GM23338 (cell line): ENCODE data around the gene SUV39H2.

ENCODE experiments used
- CREB1 ChIP-seq: fragments of 250-450 bp; sonication (Bioruptor Pico); IDR thresholded peaks from 2 replicates; pipeline ENCODE4 v1.5.0; 2020; ENCODE audit warnings: low read depth, mild to moderate bottlenecking, moderate library complexity
- CTCF ChIP-seq, 2 experiments: fragments of 200-600 bp in 1 of 2; sonication (generic) in 1 of 2; conservative IDR thresholded peaks; 2 replicates each; pipeline versions ENCODE4 v1.5.1 to v1.6.1; 2016 to 2017; ENCODE audit warnings: antibody characterized with exemption in 2 of 2, low read depth in 2 of 2, mild to moderate bottlenecking in 2 of 2, moderate library complexity in 1 of 2
- ETS1 ChIP-seq: IDR thresholded peaks from 2 replicates; pipeline ENCODE4 v1.6.1; 2016; ENCODE audit warnings: antibody characterized with exemption
- EZH2 ChIP-seq: fragments of 200-600 bp; sonication (generic); IDR thresholded peaks from one replicate; pipeline ENCODE4 v1.8.0; 2017; ENCODE audit warnings: antibody characterized with exemption, mild to moderate bottlenecking, low read depth; ENCODE audit not compliant: unreplicated experiment
- EZH2phosphoT487 ChIP-seq: fragments of 200-600 bp; sonication (generic); IDR thresholded peaks from one replicate; pipeline ENCODE4 v1.8.1; 2018; ENCODE audit warnings: antibody characterized with exemption; ENCODE audit not compliant: unreplicated experiment
- JUNB ChIP-seq: IDR thresholded peaks from one replicate; pipeline ENCODE4 v1.6.1; 2016; ENCODE audit warnings: antibody characterized with exemption; ENCODE audit not compliant: unreplicated experiment
- POLR2AphosphoS5 ChIP-seq: IDR thresholded peaks from 2 replicates; pipeline ENCODE4 v1.6.1; 2016; ENCODE audit warnings: antibody characterized with exemption, low read depth
- REST ChIP-seq: IDR thresholded peaks from one replicate; pipeline ENCODE4 v1.6.1; 2018; ENCODE audit warnings: antibody characterized with exemption; ENCODE audit not compliant: unreplicated experiment
- STAT1 ChIP-seq: IDR thresholded peaks from one replicate; pipeline ENCODE4 v1.6.1; 2016; ENCODE audit warnings: antibody characterized with exemption; ENCODE audit not compliant: unreplicated experiment
- ZNF114 ChIP-seq: fragments of 250-450 bp; sonication (Bioruptor Pico); IDR thresholded peaks from 2 replicates; pipeline ENCODE4 v1.5.0; 2020; ENCODE audit warnings: mild to moderate bottlenecking, moderate library complexity
- ZNF462 ChIP-seq: fragments of 250-450 bp; sonication (Bioruptor Pico); IDR thresholded peaks from 2 replicates; pipeline ENCODE4 v1.5.0; 2020; ENCODE audit warnings: mild to moderate bottlenecking, moderate library complexity

- TF ChIP-seq CTCF (conservative IDR thresholded peaks at IDR 0.05; ENCODE audit: low read depth in 2 of 2): no peak
- no peak for TF ChIP-seq POLR2AphosphoS5
- TF ChIP-seq EZH2: no peak
- no peak for TF ChIP-seq EZH2phosphoT487
- no peak for TF ChIP-seq ZNF462 (CRISPR knock-in tag)
- no peak for TF ChIP-seq ZNF114
- no peak for TF ChIP-seq STAT1
- no peak for TF ChIP-seq ETS1
- no peak for TF ChIP-seq REST
- no peak for TF ChIP-seq JUNB
- TF ChIP-seq CREB1: no peak
Measured at GRCh38 chr10:14875941-14876340, 2.7 kb upstream of the SUV39H2 start.
